Endometrium (tissue), 2 donors: ENCODE measurements around the gene CLDN15.
"Not testable (repeated sequence)": the region's sequence is repeated elsewhere in the genome, so short reads cannot be mapped to it uniquely, and the experiment has no call there.

Source experiments
- FAIRE-seq: peaks from 2 replicates; lab custom pipeline; 2012; peaks lifted over from hg19 to GRCh38; lab: Jason Lieb, UNC
- donor health status: control.
- donor health status: control.

The CLDN15 gene, protein sequence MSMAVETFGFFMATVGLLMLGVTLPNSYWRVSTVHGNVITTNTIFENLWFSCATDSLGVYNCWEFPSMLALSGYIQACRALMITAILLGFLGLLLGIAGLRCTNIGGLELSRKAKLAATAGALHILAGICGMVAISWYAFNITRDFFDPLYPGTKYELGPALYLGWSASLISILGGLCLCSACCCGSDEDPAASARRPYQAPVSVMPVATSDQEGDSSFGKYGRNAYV

DNA sequence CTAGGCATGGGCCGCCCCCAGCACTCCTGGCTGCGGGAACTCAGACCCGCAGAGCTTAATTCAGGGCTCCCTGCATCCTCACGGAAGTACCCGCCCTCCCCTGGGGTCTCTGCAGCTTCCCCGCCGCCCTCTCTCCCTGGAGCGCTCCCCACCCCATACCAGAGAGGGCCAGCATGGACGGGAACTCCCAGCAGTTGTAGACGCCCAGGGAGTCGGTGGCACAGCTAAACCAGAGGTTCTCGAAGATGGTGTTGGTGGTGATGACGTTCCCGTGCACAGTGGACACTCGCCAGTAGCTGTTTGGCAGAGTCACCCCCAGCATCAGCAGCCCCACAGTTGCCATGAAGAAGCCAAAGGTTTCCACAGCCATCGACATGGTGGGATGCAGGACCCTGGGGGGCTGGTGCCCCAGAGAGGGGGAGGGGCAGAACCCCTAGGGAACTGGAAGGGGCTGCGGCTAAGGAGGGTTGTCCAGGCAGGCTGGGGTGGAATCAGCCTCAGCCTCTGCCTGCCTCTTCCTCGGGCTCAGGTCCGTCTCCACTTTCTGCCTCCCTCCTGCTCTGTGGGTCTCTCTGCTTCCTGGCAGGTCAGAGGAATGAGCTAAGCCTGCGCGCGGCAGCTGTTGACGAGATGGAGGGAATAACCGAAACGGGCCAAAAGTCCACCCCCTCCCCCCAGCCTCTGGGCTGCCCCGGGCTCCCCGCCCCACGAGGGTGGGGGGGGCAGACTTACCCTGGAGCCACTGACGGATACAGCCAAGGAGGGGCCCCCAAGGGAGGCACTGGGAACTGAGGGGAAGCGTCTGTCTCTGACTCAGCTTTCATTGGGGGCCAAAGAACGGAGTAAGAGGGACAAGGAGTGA is at the start of gene CLDN15:
CLDN15 (minus strand) TSS at position 597 of the 862 bp plus-strand sequence; CDS start at position 376, 221 bp downstream.
- FAIRE-seq, result no peak

DNA sequence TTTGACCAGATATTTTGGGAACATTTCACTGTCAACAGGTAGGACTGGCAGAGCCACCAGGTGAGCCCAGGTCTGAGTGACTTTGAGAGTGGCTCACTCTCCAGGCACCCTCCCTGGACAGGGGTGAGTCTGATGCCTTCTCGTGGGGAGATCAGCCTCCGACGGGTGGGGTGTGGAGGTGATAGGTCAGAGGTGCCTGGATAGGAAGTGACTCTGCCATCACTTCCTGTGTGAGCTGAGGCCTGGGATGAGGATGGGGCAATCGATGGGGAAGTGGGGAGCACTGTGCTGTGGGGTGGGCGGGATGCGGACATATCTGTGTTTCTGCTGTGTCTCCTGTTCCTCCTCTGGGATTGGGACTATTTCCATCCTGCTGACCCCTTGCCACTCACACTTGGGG is 49.4 kb upstream of the CLDN15 start:
- no peak for FAIRE-seq

DNA sequence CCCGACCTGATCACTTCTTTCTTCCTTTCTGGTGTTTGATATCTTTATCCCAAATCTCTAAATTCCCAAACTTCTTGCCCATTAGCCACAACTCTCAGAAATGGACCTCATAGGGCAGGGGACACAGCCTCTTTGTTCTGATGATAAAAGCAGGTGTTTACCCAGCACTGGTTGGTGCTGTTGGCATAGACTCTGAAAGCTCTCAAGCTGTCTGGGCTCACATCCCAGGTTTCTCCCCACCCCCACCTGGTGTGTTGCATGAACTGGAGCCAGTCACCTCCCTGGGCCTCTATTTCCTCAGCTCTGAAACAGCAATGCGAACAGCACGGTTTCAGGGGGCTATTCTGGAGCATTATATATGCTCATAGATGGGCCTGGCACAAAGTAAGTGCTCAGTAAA is 48.3 kb upstream of the CLDN15 start:
- FAIRE-seq, result not testable (repeated sequence)

GRCh38 chr7:101285171-101285570 is 47.6 kb upstream of the CLDN15 start:
- FAIRE-seq, result no peak

GRCh38 chr7:101280912-101281311 is 43.3 kb upstream of the CLDN15 start:
- not testable (repeated sequence) for FAIRE-seq

DNA sequence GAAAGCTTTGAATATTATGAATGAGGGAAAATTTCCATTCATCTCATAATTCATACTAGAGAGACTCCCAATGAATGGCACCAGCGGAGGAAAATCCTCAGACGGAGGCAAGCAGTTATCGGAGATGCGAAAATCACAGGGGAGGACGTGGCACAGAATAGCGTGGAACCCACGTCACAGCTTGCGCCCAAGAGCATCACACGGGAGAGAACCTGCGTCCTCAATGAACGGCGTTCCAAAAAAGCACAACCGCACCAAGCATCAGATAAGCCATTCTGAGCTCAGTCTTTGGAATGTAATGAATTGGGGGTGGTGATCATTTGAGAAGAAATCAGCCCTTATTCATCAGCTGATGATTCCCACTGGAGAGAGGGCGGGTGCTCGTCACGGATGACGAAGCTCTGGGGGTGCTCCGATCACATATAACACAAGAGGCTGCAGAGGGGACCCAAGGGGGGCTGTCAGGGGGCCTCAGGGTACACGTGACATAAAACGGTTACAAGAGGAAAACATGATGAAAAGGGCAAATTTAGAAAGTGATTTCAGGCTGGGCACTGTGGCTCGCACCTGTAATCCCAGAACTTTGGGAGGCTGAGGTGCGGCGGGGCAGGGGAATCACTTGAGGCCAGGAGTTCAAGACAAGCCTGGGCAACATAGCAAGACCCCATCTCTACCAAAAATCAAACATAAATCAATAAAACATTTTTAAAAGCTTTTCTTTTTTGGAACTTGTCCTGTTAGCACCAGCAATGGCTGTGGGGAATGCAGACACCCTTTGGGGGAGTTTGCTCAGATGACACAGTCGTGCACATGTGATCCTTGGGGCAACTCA is 41.1 kb upstream of the CLDN15 start:
- FAIRE-seq, result no peak

- no peak for FAIRE-seq
Observed at GRCh38 chr7:101277155-101277554, 39.6 kb upstream of the CLDN15 start.

GRCh38 chr7:101273206-101273605 is 35.6 kb upstream of the CLDN15 start:
- FAIRE-seq, result no peak

- FAIRE-seq, result no peak
Observed at GRCh38 chr7:101271021-101271420, 33.4 kb upstream of the CLDN15 start.

DNA sequence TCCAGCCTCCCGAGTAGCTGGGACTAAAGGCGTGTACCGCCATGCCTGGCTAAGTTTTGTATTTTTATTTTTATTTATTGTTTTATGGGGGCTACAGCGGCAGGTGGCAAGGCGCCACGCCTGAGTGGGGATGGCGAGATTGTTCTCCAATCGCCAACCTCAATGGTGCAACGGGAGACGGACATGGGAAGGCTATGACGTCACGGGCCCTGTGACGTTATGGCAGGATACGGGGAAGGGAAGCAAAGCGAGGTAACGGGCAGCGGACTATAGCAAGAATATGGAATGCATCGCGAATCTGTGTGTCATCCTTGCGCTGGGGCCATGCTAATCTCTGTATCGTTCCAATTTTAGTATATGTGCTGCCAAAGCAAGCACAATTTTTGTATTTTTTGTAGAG is 32.1 kb upstream of the CLDN15 start:
- no peak for FAIRE-seq

DNA sequence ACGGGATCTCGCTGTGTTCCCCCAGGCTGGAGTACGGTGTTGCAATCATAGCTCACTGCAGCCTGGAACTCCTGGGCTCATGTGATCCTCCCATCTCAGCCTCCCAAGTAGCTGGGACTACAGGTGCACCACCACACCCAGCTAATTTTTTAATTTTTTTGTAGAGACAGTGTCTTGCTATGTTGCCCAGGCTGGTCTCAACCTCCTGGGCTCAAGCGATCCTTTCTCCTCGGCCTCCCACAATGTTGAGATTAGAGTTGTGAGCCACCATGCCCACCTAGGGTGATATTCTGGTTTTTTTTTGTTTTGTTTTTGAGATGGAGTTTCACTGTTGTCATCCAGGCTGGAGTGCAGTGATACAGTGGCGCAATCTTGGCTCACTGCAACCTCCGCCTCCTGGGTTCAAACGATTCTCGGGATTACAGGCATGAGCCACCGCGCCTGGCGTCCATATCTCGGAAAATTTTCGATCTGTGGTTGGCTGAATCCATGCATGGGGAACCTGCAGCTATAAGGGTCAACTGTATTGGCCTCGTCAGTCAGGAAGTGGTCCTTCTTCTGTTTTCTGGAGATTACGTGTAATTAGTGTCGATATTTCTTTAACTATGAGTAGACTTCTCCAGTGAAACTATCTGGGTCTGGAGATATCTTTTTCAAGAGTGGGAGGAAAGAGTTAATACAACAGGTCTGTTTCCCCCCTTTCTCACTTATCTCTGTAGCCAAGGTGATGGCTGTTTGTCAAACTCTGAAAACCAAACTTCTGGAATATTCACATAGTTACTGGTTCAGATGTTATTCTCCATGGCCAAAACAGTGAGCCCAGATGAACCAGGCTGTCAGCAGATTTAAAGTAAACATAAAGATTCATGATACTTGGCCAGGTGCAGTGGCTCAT is 28.3 kb upstream of the CLDN15 start:
- FAIRE-seq, result no peak

DNA sequence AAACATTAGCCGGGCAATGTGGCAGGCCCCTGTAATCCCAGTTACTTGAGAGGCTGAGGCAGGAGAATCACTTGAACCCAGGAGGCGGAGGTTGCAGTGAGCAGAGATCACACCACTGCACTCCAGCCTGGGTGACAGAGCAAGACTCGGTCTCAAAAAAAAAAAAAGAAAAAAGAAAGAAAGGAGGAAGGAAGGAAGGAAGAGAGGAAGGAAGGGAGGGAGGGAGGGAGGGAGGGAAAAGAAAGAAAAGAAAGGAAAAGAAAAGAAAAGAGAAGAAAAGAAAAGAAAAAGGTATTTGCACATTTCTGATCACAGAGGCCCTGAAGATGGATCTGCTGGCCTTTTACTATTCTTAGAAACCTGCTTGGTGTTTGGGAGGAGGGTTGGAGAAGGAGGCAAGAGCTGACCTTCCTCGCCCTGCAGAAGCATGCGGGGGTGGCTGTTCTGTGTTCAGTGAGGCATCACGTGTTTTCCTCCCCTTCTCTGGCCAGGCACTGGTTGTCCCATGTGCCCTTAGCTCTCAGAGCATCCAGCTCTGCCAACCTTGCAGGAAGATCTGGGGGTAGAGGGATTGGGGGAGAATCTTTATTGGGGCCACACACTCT is 26.6 kb upstream of the CLDN15 start:
- not testable (repeated sequence) for FAIRE-seq

DNA sequence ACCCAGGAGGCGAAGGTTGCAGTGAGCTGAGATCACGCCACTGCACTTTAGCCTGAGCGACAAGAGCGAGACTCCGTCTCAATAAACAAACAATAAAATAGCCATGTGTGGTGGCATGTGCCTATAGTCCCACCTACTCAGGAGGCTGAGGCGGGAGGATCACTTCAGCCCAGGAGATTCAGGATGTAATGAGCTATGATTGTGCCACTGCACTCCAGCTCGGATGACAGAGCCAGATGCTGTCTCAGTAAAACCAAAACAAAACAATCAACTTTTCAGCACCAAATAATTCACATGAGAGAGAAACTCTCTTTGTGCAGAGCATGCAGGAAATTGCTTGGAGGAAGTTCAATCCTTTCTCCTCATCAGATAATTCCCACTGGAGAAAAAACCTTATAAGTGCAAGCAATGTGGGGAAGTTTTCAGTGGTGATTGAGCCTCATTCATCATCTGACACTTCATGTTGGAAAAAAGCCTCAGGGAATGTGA is 20.7 kb upstream of the CLDN15 start:
- no peak for FAIRE-seq

DNA sequence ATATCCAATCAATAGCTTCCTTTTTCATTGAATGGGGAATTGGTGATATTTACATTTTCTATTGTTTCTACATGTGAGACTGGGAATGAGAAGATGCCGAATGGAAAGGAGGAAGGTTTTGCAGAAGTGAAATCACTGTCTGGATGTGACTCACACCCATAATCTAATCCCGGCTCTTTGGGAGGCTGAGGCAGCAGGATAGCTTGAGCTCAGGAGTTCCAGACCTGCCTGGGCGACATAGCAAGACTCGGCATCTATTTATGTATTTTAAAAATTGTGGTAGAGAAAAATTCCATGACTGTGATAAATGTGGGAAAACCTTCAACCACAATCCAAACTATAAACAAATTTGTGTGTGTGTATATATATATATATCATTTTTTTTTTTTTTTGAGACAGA is 18.2 kb upstream of the CLDN15 start:
- no peak for FAIRE-seq

GRCh38 chr7:101253199-101253598 is 15.6 kb upstream of the CLDN15 start:
- FAIRE-seq, result not testable (repeated sequence)

DNA sequence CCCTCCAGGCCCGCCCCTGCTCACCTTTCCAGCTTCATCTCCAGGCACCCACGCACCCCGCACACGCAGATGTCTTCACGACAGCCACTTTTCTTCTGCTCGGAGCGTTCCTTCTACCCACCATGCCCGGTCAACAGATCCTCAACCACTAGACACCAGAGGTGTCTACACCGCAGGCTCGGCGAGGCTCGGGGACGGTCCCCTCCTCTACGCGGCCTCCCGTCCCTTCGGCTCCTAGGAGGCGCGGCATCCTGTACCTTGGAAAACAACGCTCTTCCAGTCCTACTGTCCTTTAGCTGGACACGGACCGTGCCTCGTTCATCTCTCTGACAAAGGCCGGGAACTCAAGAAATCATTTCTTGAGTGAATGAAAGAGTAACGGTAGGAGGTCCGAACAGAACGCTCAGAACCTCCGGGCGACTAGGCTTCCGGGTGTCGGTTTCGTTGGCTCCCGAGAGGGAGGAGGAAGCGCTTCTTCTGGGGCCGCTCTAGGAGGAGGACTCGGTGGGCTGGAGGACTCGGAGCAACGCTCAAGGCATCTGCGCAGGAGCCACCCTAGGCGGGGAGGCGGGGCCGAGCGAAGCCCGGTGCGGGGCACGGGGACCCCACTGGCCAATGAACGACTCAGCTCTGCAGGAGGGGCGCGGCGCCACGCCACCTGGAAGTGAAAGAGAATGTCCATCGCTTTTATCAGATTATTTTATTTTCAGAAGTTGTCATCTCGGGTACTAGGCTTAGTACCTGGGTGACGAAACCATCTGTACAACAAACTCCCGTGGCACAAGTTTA is 14.5 kb upstream of the CLDN15 start:
- peak; percentile 90 for FAIRE-seq

- FAIRE-seq, result no peak
Observed at GRCh38 chr7:101250324-101250723, 12.7 kb upstream of the CLDN15 start.

GRCh38 chr7:101248276-101248675 is 10.7 kb upstream of the CLDN15 start:
- FAIRE-seq, result no peak

GRCh38 chr7:101245147-101245668 is 7.6 kb upstream of the CLDN15 start:
- no peak for FAIRE-seq
